ENCODE data around the gene TMEM179. TPM values are rescaled to one million over a fixed set of nuclear protein-coding genes. Genes with fewer than 3 reads are reported as not detected.
"Not testable (repeated sequence)": the region's sequence is repeated elsewhere in the genome, so short reads cannot be mapped to it uniquely, and the experiment has no call there.

Gene TMEM179
- not detected for polyA plus RNA-seq (ENCODE audit: low read depth in 6 of 6)

GRCh38 chr14:104604458-104605449, at the start of gene TMEM179:
Gene TMEM179, minus strand, starts transcription at chr14:104604772. Its CDS starts 31 bp downstream, at chr14:104604741.
- Mint-ChIP-seq H3K27ac (peak within 1 kb of the TSS in 1 of 6 donors; percentile 61), H3K4me3 (peak within 1 kb of the TSS in 1 of 8 donors; percentile 15), H3K27me3 (peaks cover 53 to 94% (median 86%) of the 10 kb centered on the region in 3 donors), H3K4me1 (peaks cover 7 to 18% (median 10%) of the 10 kb centered on the region in 3 donors), H3K36me3 (no peaks in the 10 kb centered on the region), H3K9me3 (peaks cover 0 to 13% (median 2%) of the 10 kb centered on the region in 7 donors)
- ATAC-seq (ENCODE audit: low read depth in 2 of 2): no peak
- DNase-seq: no peak

GRCh38 chr14:104654119-104654518, 49.5 kb upstream of the TMEM179 start:
- Mint-ChIP-seq H3K27me3 (no peaks in the 10 kb centered on the region), H3K9me3 (peaks cover 0 to 5% (median 0%) of the 10 kb centered on the region in 7 donors), H3K4me3 (peak overlapping the region in 6 of 8 donors; percentile 22 to 57 (median 50)), H3K4me1 (peaks cover 59 to 77% (median 68%) of the 10 kb centered on the region in 3 donors), H3K27ac (peak overlapping the region in 4 of 6 donors; percentile 33 to 96 (median 72)), H3K36me3 (no peaks in the 10 kb centered on the region)
- ATAC-seq (ENCODE audit: low read depth in 2 of 2): no peak
- DNase-seq: no peak

GRCh38 chr14:104653130-104653920, 48.8 kb upstream of the TMEM179 start:
- Mint-ChIP-seq H3K27ac (peak overlapping the region in 2 of 6 donors; percentile 78 to 85), H3K4me3 (peak overlapping the region in 3 of 8 donors; percentile 49 to 57 (median 57)), H3K4me1 (peaks cover 60 to 71% (median 65%) of the 10 kb centered on the region in 3 donors)
- not testable (repeated sequence) for DNase-seq; ATAC-seq (ENCODE audit: low read depth in 2 of 2); H3K36me3 Mint-ChIP-seq; H3K27me3 Mint-ChIP-seq; H3K9me3 Mint-ChIP-seq

- H3K27me3 Mint-ChIP-seq: no peaks in the 10 kb centered on the region
- no peaks in the 10 kb centered on the region for H3K36me3 Mint-ChIP-seq
- H3K4me3 Mint-ChIP-seq: peak overlapping the region in 5 of 8 donors; percentile 19 to 85 (median 45)
- H3K27ac Mint-ChIP-seq: peak overlapping the region; percentile 47 to 85 (median 64)
- peaks cover 0 to 5% (median 0%) of the 10 kb centered on the region in 7 donors for H3K9me3 Mint-ChIP-seq
- DNase-seq (no peak), ATAC-seq (ENCODE audit: low read depth in 2 of 2) (no peak)
- H3K4me1 Mint-ChIP-seq: peaks cover 57 to 71% (median 63%) of the 10 kb centered on the region in 3 donors
These were observed 47.8 kb upstream of the TMEM179 start for GRCh38 chr14:104652386-104652785.

GRCh38 chr14:104651876-104652260, 47.3 kb upstream of the TMEM179 start:
- Mint-ChIP-seq H3K27me3 (no peaks in the 10 kb centered on the region), H3K4me1 (peaks cover 61 to 71% (median 63%) of the 10 kb centered on the region in 3 donors), H3K4me3 (peak overlapping the region in 4 of 8 donors; percentile 43 to 85 (median 70)), H3K36me3 (no peaks in the 10 kb centered on the region), H3K27ac (peak overlapping the region in 3 of 6 donors; percentile 47 to 85 (median 80)), H3K9me3 (peaks cover 0 to 5% (median 0%) of the 10 kb centered on the region in 7 donors)
- ATAC-seq (ENCODE audit: low read depth in 2 of 2) (no peak), DNase-seq (no peak)

- H3K27ac Mint-ChIP-seq: peak overlapping the region in 1 of 6 donors; percentile 75
- no peaks in the 10 kb centered on the region for H3K27me3 Mint-ChIP-seq
- H3K36me3 Mint-ChIP-seq: no peaks in the 10 kb centered on the region
- peaks cover 55 to 69% (median 57%) of the 10 kb centered on the region in 3 donors for H3K4me1 Mint-ChIP-seq
- DNase-seq (no peak), ATAC-seq (ENCODE audit: low read depth in 2 of 2) (no peak)
- peak overlapping the region in 4 of 8 donors; percentile 12 to 83 (median 63) for H3K4me3 Mint-ChIP-seq
- peaks cover 0 to 5% (median 0%) of the 10 kb centered on the region in 7 donors for H3K9me3 Mint-ChIP-seq
These were observed 46.7 kb upstream of the TMEM179 start for GRCh38 chr14:104650981-104651875.

GRCh38 chr14:104650057-104650980, 45.7 kb upstream of the TMEM179 start:
- Mint-ChIP-seq H3K36me3 (no peaks in the 10 kb centered on the region), H3K4me1 (peaks cover 47 to 63% (median 48%) of the 10 kb centered on the region in 3 donors), H3K4me3 (peak overlapping the region; percentile 76 to 90 (median 83)), H3K27ac (peak overlapping the region; percentile 44 to 96 (median 84)), H3K9me3 (peaks cover 0 to 6% (median 1%) of the 10 kb centered on the region in 7 donors), H3K27me3 (no peaks in the 10 kb centered on the region)
- DNase-seq: peak; percentile 76
- peak; percentile 81 to 82 for ATAC-seq (ENCODE audit: low read depth in 2 of 2)

GRCh38 chr14:104647467-104648043, 43.0 kb upstream of the TMEM179 start:
- DNase-seq: peak; percentile 35
- H3K4me1 Mint-ChIP-seq: peaks cover 38 to 45% (median 40%) of the 10 kb centered on the region in 3 donors
- H3K27me3 Mint-ChIP-seq: no peaks in the 10 kb centered on the region
- H3K27ac Mint-ChIP-seq: peak overlapping the region in 5 of 6 donors; percentile 56 to 83 (median 76)
- no peaks in the 10 kb centered on the region for H3K36me3 Mint-ChIP-seq
- H3K9me3 Mint-ChIP-seq: peaks cover 0 to 12% (median 4%) of the 10 kb centered on the region in 7 donors
- ATAC-seq (ENCODE audit: low read depth in 2 of 2): peak; percentile 49 to 54
- peak overlapping the region in 7 of 8 donors; percentile 50 to 80 (median 65) for H3K4me3 Mint-ChIP-seq

GRCh38 chr14:104644656-104645378, 40.2 kb upstream of the TMEM179 start:
- Mint-ChIP-seq H3K4me3 (no peak overlapping the region), H3K9me3 (peaks cover 0 to 9% (median 4%) of the 10 kb centered on the region in 7 donors), H3K27me3 (peaks cover 0 to 3% (median 0%) of the 10 kb centered on the region in 3 donors), H3K27ac (peak overlapping the region in 1 of 6 donors; percentile 80), H3K4me1 (peaks cover 35 to 39% (median 36%) of the 10 kb centered on the region in 3 donors), H3K36me3 (no peaks in the 10 kb centered on the region)
- no peak for DNase-seq
- ATAC-seq (ENCODE audit: low read depth in 2 of 2): no peak

GRCh38 chr14:104644091-104644635, 39.6 kb upstream of the TMEM179 start:
- DNase-seq (no peak), ATAC-seq (ENCODE audit: low read depth in 2 of 2) (no peak)
- no peak overlapping the region for H3K4me3 Mint-ChIP-seq
- H3K36me3 Mint-ChIP-seq: no peaks in the 10 kb centered on the region
- H3K9me3 Mint-ChIP-seq: peaks cover 0 to 9% (median 4%) of the 10 kb centered on the region in 7 donors
- peaks cover 0 to 10% (median under 1%) of the 10 kb centered on the region in 3 donors for H3K27me3 Mint-ChIP-seq
- H3K27ac Mint-ChIP-seq: peak overlapping the region in 2 of 6 donors; percentile 40 to 80
- peaks cover 28 to 37% (median 31%) of the 10 kb centered on the region in 3 donors for H3K4me1 Mint-ChIP-seq

Data from naive B cell (primary cell).